Stimulated activated CD4-positive, alpha-beta T cell treated with anti-CD3 and anti-CD28 coated beads, TNF-alpha, amount 100 ng/mL, for 24 hours (primary cell): ENCODE results near the gene PVR.
A peak's percentile ranks its signal among the peaks of the same experiment; 100 is the strongest.
"Not testable (repeated sequence)": the region's sequence is repeated elsewhere in the genome, so short reads cannot be mapped to it uniquely, and the experiment has no call there.

ENCODE experiments used
- DNase-seq, 3 experiments: peaks; one replicate each; pipeline ENCODE4 v3.0.0-alpha.2; 2020; ENCODE audit warnings: low read depth in 3 of 3

Gene PVR, protein sequence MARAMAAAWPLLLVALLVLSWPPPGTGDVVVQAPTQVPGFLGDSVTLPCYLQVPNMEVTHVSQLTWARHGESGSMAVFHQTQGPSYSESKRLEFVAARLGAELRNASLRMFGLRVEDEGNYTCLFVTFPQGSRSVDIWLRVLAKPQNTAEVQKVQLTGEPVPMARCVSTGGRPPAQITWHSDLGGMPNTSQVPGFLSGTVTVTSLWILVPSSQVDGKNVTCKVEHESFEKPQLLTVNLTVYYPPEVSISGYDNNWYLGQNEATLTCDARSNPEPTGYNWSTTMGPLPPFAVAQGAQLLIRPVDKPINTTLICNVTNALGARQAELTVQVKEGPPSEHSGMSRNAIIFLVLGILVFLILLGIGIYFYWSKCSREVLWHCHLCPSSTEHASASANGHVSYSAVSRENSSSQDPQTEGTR

GRCh38 chr19:44643605-44644401, at the start of gene PVR:
Gene PVR (plus strand): TSS chr19:44643910. CDS start chr19:44644097, 187 bp downstream.
- DNase-seq = peak in 1 of 3 experiments; percentile 64

DNA sequence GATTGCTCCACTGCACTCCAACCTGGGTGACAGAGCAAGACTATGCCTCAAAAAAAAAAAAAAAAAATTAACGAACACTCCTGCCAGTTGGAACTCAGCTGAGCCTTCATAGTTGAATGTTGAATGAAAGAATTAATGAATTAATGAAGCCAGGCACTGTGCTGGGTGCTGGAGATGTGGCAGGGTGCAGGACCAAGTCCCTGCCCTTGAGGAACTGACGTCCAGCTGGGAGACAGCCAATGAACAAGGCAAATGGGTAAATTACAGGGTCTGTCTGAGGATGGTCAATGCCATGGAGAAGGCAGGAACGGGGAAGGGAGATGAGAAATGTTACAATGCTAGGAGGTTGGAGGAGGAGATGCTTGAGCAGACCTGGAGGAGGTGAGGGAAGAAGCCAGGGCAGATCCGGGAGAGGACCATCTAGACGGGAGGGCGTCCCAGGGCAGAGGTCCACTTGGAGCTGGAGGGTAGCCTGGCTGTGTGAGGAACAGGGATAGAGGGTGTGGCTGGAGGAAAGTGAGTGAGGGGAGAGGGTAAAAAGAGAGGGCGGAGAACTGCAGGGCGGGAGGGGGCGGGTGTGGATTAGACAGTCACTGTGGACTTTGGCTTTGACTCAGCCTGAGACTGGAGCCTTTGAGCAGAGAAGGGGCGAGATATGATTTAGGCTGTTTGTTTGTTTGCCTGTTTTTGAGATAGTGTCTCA, 47.1 kb upstream of the PVR start:
- DNase-seq = no peak

DNA sequence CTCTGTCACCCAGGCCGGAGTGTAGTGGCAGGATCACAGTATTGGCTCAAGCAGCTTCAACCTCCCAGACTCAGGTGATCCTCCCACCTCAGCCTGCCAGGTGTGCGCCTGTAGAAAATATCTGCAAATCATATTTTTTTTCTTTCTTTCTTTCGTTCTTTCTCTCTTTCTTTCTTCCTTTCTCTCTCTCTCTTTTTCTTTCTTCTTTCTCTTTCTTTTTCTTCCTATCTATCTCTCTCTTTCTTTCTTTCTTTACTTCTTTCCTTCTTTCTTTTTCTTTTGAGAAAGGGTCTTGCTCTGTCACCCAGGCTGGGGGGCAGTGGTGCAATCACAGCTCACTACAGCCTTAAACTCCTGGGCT, 46.6 kb upstream of the PVR start:
- no peak for DNase-seq

DNA sequence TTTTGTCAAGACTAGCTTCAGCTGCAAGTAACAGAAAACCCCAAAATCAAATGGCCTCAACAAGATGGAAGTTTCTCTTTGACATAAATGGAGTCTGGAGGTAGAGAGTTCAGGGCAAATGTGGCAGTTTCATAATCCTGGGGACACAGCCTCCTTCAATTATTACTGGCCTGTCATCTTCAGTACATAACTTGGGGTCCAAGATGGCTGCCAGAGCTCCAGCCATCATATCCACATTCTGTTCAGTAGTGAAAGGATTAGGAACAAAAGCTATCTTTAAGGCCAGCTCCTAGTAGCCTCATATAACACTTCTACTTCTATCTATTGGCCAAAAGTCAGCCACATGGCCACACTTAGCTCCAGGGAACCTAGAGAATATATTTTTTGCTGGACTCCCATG, 45.4 kb upstream of the PVR start:
- no peak for DNase-seq

DNA sequence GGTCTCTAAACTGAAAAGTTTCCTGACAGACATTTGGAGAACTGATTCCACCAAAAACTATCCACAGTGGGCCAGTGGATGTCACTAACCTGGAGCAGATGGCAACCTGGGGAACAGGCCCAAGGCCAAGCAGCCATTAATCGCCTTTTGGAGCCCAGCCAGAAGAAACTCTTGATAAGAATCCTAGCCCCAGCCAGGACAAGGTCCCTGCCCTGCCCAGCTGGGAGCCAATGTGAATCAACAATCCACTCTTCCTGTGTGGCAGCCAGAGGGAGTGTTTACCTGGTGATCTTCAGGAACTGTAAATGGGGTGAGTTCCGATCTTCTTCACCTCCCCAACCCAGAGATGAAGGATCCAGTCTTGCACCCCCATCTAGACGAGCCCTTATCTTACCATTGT, 44.8 kb upstream of the PVR start:
- DNase-seq = no peak

GRCh38 chr19:44600466-44600865, 43.2 kb upstream of the PVR start:
- no peak for DNase-seq

DNA sequence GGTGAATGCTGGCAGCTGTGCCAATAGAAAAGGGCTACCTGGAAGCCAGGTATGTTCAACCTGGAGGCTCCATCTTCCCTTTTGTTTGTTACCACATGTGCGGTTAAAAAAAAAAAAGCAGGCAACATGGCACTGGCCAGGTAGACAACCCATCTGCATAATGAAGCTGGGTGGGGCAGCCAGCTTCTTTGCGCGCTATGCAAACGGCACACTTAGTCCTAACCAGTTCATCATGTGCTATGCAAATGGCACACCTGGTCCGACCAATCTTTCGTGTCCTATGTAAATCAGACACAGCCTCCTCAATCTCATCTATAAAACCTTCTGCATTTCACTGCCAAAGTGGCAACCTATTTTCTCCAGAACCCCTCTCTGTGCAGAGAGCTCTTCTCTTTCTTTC, 41.6 kb upstream of the PVR start:
- DNase-seq = no peak

- no peak for DNase-seq
Observed at GRCh38 chr19:44603201-44603945, 40.3 kb upstream of the PVR start.

DNA sequence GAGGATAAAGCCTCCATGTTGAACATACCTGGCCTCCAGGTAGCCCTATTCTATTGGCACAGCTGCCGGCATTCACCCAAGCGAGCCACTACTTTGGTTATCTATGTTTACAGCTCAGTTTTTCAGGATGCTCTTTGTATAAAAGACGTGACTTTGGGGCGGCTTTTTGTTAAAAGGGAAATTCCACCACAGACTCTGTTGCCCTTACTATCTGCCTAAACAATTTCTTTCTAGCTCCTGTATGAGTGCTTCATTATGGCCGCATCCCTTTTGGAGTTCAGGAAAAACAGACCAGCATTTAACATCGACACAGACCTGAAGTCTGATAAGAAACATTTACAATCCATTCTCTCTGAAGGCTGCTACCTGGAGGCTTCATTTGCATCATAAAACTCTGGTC, 39.5 kb upstream of the PVR start:
- no peak for DNase-seq

- DNase-seq = no peak
Observed at GRCh38 chr19:44605547-44605946, 38.2 kb upstream of the PVR start.

GRCh38 chr19:44607049-44607448, 36.7 kb upstream of the PVR start:
- no peak for DNase-seq

- no peak for DNase-seq
Observed at GRCh38 chr19:44607917-44608316, 35.8 kb upstream of the PVR start.

DNA sequence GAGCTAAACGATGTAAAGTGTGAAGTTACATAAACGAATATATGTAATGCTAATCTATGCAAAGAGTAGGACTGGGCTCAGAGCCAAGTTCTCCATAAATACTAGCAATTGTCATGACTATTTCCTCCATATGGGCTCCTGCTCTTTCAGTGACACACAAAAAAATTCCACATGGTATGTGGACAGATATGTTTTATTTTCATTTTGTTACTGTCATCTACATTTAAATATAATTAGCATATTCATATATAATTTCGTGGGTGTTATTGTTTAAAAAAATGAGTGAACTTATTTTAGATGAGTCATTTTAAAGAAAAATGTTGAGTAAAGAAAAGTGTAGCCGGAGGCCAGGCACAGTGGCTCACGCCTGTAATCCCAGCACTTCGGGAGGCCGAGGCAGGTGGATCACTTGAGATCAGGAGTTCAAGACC, 35.3 kb upstream of the PVR start:
- no peak for DNase-seq

DNA sequence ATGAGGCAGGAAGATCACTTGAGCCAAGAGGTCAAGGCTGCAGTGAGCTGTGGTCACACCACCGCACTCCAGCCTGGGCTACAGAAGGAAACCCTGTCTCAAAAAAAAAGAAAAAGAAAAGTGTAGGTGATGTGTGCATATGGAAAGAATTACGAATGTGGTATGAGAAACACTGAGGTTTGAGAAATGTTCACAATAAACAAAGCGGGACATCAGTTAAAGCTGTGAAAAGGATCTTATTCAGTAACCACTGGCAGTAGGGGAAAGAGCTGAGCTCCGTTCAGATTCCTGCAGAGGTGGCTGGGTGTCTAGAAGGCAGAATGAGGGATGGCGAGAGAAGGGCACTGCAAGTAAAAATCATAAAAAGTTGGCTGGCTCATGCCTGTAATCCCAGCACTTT, 34.5 kb upstream of the PVR start:
- DNase-seq = no peak

- DNase-seq = not testable (repeated sequence)
Observed at GRCh38 chr19:44610497-44610896, 33.2 kb upstream of the PVR start.

- DNase-seq = no peak
Observed at GRCh38 chr19:44611812-44612295, 31.9 kb upstream of the PVR start.

DNA sequence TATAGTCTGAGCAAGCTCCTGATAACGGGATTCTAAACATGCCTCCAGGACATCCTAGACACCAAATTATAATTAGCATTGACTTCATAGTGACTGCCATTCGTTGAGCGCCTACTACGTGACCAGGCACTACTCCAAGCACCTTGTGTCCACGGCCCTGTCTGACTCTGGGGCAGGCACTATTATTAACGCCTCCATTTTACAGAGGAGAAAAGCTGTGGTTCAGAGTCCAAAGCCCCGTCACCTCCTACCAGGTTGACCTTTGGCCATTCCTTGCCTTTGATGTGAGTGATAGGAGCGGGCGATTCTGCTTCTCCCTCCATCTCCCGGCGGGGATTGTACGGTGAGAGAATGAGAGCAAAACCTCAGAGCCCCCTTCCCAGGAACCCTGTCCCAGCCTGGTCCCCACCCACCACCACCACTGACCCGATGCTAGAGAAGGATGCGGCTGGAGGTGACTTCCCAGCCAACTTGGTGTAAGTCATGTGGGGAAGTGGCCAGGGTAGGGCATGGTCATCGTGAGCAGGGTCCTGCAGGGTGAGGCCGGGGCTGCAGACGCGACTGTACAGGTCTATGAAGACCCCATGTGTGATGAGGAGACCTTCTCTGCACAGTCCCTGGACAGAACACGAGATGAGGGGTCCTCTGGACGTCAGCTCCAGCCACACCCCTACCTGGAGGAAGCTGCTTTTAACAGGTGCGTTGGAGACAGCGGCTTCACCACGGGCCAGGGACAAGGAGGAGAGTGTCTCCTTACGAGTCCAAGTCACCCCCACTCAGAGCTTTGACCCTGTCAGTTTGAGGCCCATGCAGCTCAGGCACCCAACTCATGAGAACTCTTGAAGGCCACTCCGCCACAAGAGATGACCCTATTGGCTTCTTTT, 30.2 kb upstream of the PVR start, which contains the start of gene IGSF23:
Gene IGSF23 (plus strand): TSS at position 269 of the 884 bp plus-strand sequence. CDS start 83 bp downstream, at position 352.
- no peak for DNase-seq

DNA sequence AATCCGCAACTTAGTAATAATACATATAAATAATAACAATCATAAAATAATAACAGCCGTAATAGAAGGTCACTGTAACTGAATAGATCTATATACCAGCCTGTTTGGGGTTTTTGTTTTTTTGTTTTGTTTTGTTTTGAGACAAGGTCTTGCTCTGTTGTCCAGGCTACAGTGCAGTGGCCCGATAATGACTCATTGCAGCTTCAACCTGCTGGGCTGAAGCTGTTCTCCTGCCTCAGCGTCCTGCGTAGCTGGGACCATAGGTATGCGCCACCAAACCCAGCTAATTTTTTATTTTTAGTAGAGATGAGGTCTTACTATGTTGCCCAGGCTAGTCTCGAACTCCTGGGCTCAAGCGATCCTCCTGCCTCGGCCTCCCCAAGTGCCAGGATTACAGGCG, 29.4 kb upstream of the PVR start:
- no peak for DNase-seq

GRCh38 chr19:44615863-44616247, 27.9 kb upstream of the PVR start:
- DNase-seq = no peak

DNA sequence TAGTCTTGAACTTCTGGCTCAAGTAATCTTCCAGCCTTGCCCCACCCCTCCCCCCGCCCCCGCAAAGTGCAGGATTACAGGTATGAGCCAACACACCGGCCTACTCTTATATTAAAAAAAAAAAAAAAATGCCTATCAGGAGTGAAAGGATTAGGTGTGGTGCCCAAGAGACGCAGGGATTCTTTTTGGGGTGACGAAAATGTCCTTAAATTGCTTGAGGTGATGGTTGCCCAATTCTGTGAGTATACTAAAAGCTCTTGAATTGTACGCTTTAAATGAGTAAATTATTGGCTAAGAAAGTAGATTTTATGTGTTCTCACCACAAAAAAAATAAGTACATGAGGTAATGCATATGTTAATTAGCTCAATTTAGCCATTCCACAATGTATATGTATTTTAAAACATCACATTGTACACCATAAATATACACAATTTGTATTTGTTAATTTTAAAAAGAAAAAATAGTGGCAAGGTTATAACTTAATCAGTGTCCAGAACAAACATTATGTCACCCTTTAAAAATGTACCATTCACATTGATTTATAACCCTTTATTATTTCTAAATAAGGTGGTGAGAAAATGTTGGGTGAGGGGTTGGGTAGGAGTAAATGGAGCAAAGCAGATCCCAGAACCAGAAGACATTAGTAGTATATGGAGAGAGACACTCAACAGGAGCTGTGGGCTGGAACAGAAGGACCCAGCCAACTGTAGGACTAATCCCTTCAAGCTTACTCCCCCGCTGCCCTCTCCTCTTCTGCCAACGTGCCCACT, 26.4 kb upstream of the PVR start:
- no peak for DNase-seq
